HEK293T (cell line): ENCODE results near the gene SYS1.

Experiments used
- CTCF ChIA-PET: fragments of 350-600 bp; formaldehyde crosslinking; extraction: SDS; loops from one replicate; lab custom pipeline; 2021; ENCODE audit warnings: antibody characterized with exemption, inconsistent platforms; lab: Yijun Ruan, JAX
- POLR2A ChIA-PET: fragments of 350-600 bp; formaldehyde crosslinking; extraction: SDS; loops from one replicate; lab custom pipeline; 2020; ENCODE audit warnings: antibody characterized with exemption, inconsistent platforms; lab: Yijun Ruan, JAX
- DNase-seq: peaks from one replicate; pipeline ENCODE4 v3.0.0; 2012; ENCODE audit warnings: mixed read lengths; ENCODE audit errors: extremely low spot score
- ARNT ChIP-seq: fragments of 450-650 bp; IDR thresholded peaks from 2 replicates; pipeline ENCODE4 v1.6.1; 2017; ENCODE audit warnings: mild to moderate bottlenecking
- BHLHE40 ChIP-seq: fragments of 450-650 bp; IDR thresholded peaks from 2 replicates; pipeline ENCODE4 v1.6.1; 2016; ENCODE audit warnings: mild to moderate bottlenecking, moderate library complexity, borderline replicate concordance
- CTBP1 ChIP-seq: fragments of 450-650 bp; IDR thresholded peaks from 2 replicates; pipeline ENCODE4 v1.6.1; 2016; ENCODE audit warnings: borderline replicate concordance
- ELF4 ChIP-seq: fragments of 450-650 bp; IDR thresholded peaks from 2 replicates; pipeline ENCODE4 v1.6.1; 2017; ENCODE audit warnings: antibody characterized with exemption
- FOXA1 ChIP-seq: fragments of 450-650 bp; IDR thresholded peaks from 2 replicates; pipeline ENCODE4 v1.6.1; 2016; ENCODE audit warnings: mild to moderate bottlenecking
- FOXK2 ChIP-seq: fragments of 450-650 bp; IDR thresholded peaks from 2 replicates; pipeline ENCODE4 v1.6.1; 2016; ENCODE audit warnings: mild to moderate bottlenecking
- FOXM1 ChIP-seq: fragments of 450-650 bp; IDR thresholded peaks from 2 replicates; pipeline ENCODE4 v1.6.1; 2017; ENCODE audit warnings: mild to moderate bottlenecking, borderline replicate concordance
- HDGF ChIP-seq: fragments of 450-650 bp; IDR thresholded peaks from 2 replicates; pipeline ENCODE4 v1.6.1; 2017; ENCODE audit warnings: antibody characterized with exemption, borderline replicate concordance
- L3MBTL2 ChIP-seq: fragments of 450-650 bp; conservative IDR thresholded peaks from 2 replicates; pipeline ENCODE4 v1.6.1; 2016; ENCODE audit warnings: mild to moderate bottlenecking
- LEF1 ChIP-seq: fragments of 450-650 bp; IDR thresholded peaks from 2 replicates; pipeline ENCODE4 v1.6.1; 2017; ENCODE audit warnings: mild to moderate bottlenecking, borderline replicate concordance
- NFRKB ChIP-seq: fragments of 450-650 bp; IDR thresholded peaks from 2 replicates; pipeline ENCODE4 v1.6.1; 2016; ENCODE audit warnings: mild to moderate bottlenecking, moderate library complexity
- SP1 ChIP-seq: fragments of 450-650 bp; IDR thresholded peaks from 2 replicates; pipeline ENCODE4 v1.6.1; 2017
- SUZ12 ChIP-seq: fragments of 450-650 bp; IDR thresholded peaks from 2 replicates; pipeline ENCODE4 v1.6.1; 2016; ENCODE audit warnings: mild to moderate bottlenecking
- TARDBP ChIP-seq: fragments of 450-650 bp; IDR thresholded peaks from 2 replicates; pipeline ENCODE4 v1.6.1; 2016
- ZNF384 ChIP-seq: fragments of 450-650 bp; IDR thresholded peaks from 2 replicates; pipeline ENCODE4 v1.6.1; 2016
- TF ChIP-seq, protein P1 (sequence below): fragments of 450-650 bp; IDR thresholded peaks from 2 replicates; pipeline ENCODE4 v1.6.1; 2016

SYS1 gene

DNA sequence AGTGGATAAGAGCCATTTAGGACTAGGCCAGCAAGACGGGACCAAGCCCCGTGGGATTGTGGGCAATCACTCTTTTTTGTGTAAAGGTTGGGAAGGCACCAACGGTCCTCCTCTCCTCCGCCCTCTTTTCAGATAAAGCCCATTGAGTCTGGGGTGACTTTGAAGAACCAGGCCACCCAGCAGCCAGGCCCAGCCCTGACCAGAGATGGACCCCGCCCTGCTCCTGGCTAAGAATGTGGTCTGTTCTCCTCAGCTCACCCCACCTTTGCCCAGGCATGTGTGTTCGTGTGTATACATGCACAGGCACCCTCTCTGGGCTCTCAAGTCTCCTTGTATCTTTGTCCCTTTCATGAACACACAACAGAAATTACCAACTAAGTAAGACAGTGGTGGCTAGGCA, 23.9 kb upstream of the SYS1 start:
- DNase-seq = no peak
- CTCF ChIA-PET = no interaction called here
- no peak for TF ChIP-seq ARNT
- TF ChIP-seq BHLHE40 = no peak
- POLR2A ChIA-PET = no interaction called here

DNA sequence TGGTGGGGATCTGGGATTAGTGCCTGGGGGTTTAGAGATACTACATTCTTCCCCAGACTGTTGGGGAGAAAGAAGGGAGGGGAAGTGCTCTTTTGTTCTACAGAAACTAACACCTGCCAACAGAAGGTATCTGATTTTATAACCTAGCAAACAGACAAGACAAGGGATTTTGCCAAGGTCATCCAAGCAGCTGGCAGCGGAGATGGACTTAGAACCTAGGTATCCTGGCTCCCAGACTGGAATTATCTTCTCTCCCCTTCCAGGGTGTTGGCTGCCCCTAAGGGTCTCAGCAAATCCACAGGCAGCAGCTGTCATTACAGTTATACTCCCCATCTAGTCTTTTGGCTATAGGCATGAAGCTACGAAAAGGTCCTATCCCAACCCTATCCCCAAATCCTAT, 23.2 kb upstream of the SYS1 start:
- DNase-seq = no peak
- POLR2A ChIA-PET = no interaction called here
- TF ChIP-seq ZNF384 = no peak
- TF ChIP-seq NFRKB = no peak
- no peak for TF ChIP-seq HDGF
- TF ChIP-seq SP1 = no peak
- no peak for TF ChIP-seq FOXK2
- TF ChIP-seq TARDBP = no peak
- no peak for TF ChIP-seq ARNT
- TF ChIP-seq FOXA1 = no peak
- no peak for TF ChIP-seq ELF4
- TF ChIP-seq FOXM1 = no peak
- no peak for TF ChIP-seq CTBP1
- CTCF ChIA-PET = no interaction called here

DNA sequence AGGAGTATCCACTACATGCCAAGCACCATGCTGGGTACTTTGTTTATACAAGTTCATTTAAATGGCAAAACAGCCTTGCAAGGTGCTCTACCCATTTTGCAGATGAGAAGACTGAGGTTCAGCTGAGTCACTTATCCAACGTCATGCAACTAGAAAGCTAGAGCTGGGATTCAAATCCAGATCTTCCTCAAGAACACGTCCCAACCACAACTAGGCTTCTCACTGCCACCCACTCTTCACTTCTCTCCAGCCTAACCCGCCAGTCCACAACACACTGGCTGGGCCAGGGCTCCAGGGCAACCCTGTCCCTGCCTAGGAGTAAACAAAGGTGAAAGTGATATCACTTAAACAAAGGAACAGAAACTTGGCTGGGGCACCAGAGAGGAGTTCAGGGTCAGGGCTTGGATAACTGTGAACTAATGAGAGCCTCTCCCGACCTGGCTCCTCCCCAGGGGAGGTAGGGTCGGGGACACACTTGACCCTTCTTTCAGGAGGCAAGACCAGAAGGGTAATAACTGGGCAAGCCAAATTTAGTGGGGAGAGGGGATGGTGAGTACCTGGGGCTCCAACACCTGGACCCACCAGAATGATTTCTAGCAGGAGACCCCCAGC, 22.6 kb upstream of the SYS1 start:
- CTCF ChIA-PET = no interaction called here
- POLR2A ChIA-PET = no interaction called here
- TF ChIP-seq BHLHE40 = no peak
- no peak for TF ChIP-seq ZNF384
- no peak for TF ChIP-seq TARDBP
- TF ChIP-seq NFRKB = no peak
- TF ChIP-seq SP1 = no peak
- TF ChIP-seq SUZ12 = no peak
- DNase-seq = no peak

DNA sequence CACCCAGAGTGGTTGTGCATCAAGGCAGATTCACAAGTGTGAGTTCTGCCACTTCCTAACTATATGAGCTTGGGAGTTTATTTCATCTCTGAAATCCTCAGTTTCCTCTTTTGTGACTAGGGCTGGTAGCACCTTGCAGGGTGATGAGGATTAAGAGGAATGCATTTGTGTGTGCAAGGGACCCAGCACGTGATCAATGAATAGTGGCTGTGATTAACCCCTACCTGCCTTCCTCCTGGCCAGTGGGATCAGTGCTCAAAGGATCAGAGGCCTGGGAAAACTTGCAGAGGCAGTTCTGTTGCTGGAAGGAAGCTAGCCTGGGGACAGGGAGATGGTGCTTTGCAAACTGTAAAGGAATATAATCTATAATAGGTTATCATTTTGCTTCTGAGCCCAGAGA, 22.0 kb upstream of the SYS1 start:
- POLR2A ChIA-PET = no interaction called here
- DNase-seq = no peak
- CTCF ChIA-PET = no interaction called here
- TF ChIP-seq FOXM1 (no peak), NFRKB (no peak), SP1 (no peak), ELF4 (no peak), FOXK2 (no peak), BHLHE40 (no peak), FOXA1 (no peak), HDGF (no peak), CTBP1 (no peak), TARDBP (no peak), ARNT (no peak), LEF1 (no peak), ZNF384 (no peak), SUZ12 (no peak), L3MBTL2 (no peak)
- TF ChIP-seq, protein P1, sequence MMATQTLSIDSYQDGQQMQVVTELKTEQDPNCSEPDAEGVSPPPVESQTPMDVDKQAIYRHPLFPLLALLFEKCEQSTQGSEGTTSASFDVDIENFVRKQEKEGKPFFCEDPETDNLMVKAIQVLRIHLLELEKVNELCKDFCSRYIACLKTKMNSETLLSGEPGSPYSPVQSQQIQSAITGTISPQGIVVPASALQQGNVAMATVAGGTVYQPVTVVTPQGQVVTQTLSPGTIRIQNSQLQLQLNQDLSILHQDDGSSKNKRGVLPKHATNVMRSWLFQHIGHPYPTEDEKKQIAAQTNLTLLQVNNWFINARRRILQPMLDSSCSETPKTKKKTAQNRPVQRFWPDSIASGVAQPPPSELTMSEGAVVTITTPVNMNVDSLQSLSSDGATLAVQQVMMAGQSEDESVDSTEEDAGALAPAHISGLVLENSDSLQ = no peak

DNA sequence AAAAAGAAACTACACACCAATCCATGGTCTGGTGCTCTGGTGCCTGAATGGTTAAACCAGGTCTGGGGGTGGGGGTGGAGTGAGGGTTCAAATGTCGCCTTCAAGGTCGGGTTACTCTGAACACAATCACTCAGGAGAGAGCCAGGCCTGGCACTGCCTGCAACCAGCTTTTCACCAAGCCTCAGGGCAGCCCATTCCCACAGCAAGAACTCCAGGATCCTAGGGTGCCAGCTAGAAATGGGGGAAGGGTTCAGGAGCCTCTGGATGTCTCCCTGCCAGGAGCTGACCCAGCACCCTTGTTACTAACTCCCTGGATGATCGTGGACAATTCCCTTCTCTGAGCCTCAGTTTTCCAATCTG, 21.4 kb upstream of the SYS1 start:
- ChIA-PET POLR2A (interaction anchor here (1.0 to 1.1 kb wide), 2 partner anchors 21 to 65 kb away, joined by 3 to 6 read pairs; partner anchors contain the start of gene SYS1), CTCF (interaction anchor here (1.4 to 1.6 kb wide), 2 partner anchors 22 to 32 kb away, joined by 3 to 5 read pairs; partner anchors contain the start of gene SYS1)
- DNase-seq = no peak
- TF ChIP-seq SP1 (no peak), ELF4 (no peak), LEF1 (no peak), HDGF (no peak), FOXA1 (no peak), L3MBTL2 (no peak), ZNF384 (no peak), ARNT (no peak), CTBP1 (no peak)
- TF ChIP-seq, protein P1 = no peak

DNA sequence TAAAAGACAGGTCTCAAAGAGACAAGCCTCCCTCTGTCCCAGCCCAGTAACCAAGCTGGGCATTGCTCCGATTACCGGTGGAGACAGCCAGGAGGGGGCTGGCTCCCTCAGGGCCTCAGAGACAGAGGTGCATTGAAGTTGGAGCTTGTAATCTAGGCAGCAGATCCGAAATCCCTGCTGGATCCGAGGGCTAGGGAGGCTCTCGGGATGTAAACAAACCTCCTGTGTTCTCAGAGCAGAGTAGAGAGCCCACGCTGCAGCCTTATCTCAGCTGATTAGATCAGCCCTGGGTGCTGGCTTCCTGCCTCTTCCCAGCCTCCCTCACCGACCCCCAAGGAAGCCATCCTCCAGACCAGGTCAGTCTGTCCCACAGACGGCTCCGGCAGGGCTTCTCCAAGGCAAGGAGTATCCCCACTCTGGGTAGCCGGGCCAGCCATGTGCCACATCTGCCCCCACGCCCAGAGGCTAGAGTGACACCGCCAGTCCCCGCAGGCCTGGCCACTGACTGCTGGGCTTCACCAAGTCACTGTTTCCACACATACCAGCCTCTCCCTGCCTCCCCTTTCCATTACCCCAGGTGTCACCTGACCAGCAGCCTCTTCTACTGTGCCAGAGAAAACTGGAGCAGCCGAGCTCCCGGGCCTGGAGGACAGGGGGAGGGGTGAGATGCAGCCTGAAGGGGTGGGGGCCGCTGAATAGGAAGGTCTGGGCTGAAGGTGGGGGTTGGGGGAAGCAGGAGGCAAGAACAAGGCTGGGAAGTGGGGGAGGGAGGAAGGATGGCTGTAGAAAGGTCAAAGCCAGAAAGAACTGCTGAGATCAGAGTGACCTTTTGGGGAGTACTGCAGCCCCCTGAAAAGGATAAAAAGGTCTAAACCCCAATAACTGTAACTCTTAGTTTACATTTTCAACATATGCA, 20.8 kb upstream of the SYS1 start:
- ChIA-PET POLR2A (interaction anchor here (0.9 to 1.1 kb wide), 3 partner anchors 21 to 196 kb away, joined by 3 to 6 read pairs (median 3); partner anchors contain the start of gene SYS1), CTCF (interaction anchor here (1.4 to 1.6 kb wide), 2 partner anchors 21 to 32 kb away, joined by 3 to 5 read pairs; partner anchors contain the start of gene SYS1)
- TF ChIP-seq LEF1 (no peak), HDGF (0 out of 2 replicates have a peak, but pooled peaks have one; percentile 49), TARDBP (no peak), CTBP1 (no peak), SP1 (no peak)
- peak; percentile 36 for DNase-seq

DNA sequence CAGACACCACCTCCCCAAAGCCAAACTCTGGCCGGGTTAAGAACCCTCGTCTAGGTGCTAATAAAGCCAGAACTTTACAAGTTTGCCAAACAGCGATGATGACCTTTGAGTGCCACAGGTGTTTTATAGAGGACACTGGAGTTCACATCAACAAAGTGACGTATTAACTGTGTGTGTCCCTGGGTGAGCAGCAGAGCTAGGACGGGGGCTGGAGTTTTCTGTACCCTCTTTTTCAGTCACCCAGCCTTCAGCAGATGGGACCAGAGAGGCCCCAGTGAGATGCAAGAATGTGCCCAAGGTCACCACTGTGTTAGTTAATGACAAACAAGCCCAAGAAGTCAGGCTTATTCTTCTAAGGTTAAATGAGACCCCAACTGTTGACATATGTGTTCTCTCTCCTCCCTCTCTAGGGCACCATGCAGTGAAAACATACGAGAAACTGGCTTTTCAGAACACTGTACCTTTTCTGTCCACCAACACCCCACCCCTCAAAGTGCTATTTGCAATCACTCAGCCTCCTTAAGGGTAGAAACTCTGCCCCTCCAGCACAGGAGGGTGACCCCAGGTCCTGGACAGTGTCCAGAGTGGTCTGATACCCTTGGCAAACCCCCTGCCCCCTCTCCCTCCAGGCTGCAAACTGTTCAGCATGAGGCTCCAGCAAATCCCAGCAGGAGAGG, 20.0 kb upstream of the SYS1 start:
- TF ChIP-seq CTBP1 = no peak
- no peak for TF ChIP-seq LEF1
- DNase-seq = no peak
- ChIA-PET CTCF (interaction anchor here (1.4 to 1.6 kb wide), 2 partner anchors 20 to 31 kb away, joined by 3 to 5 read pairs; partner anchors contain the start of gene SYS1), POLR2A (interaction anchor here (0.9 kb wide), 1 partner anchor 195 kb away, joined by 3 read pairs; no protein-coding TSS in a partner anchor)
